Nephron (organoid): ENCODE data around the gene WDR5.
"Not testable (repeated sequence)": the region's sequence is repeated elsewhere in the genome, so short reads cannot be mapped to it uniquely, and the experiment has no call there.

Source experiments
- H3K27ac Mint-ChIP-seq, 3 experiments: 2 replicates each; pipeline ENCODE4 v1.8.0; 2020; ENCODE audit warnings: mixed read lengths in 3 of 3, mild to moderate bottlenecking in 2 of 3, moderate library complexity in 1 of 3
- H3K27me3 Mint-ChIP-seq: 2 replicates; pipeline ENCODE4 v1.8.0; 2021; ENCODE audit warnings: low read depth, mild to moderate bottlenecking, moderate library complexity, mixed read lengths
- H3K36me3 Mint-ChIP-seq: 2 replicates; pipeline ENCODE4 v1.8.0; 2020; ENCODE audit warnings: low read depth, mixed read lengths
- H3K4me1 Mint-ChIP-seq: 2 replicates; pipeline ENCODE4 v1.8.0; 2020; ENCODE audit warnings: mixed read lengths
- H3K4me3 Mint-ChIP-seq, 3 experiments: 2 replicates each; pipeline ENCODE4 v1.8.0; 2020; ENCODE audit warnings: mild to moderate bottlenecking in 3 of 3, mixed read lengths in 3 of 3, moderate library complexity in 2 of 3
- H3K9me3 Mint-ChIP-seq: 2 replicates; pipeline ENCODE4 v1.8.0; 2020; ENCODE audit warnings: mixed read lengths
- TF ChIP-seq, protein P1 (sequence below), 3 experiments: fragments of 200-600 bp; sonication (generic); IDR thresholded peaks; one replicate each; pipeline ENCODE4 v1.5.0; 2021; ENCODE audit warnings: antibody characterized with exemption in 3 of 3; ENCODE audit not compliant: unreplicated experiment in 3 of 3

WDR5 gene

GRCh38 chr9:134101623-134102149 is 34.2 kb upstream of the WDR5 start:
- H3K27ac Mint-ChIP-seq, result no peak overlapping the region
- H3K36me3 Mint-ChIP-seq, result no peaks in the 10 kb centered on the region
- H3K4me1 Mint-ChIP-seq, result no peaks in the 10 kb centered on the region
- H3K4me3 Mint-ChIP-seq, result no peak overlapping the region
- H3K27me3 Mint-ChIP-seq, result peaks cover 29% of the 10 kb centered on the region
- peaks cover 13% of the 10 kb centered on the region for H3K9me3 Mint-ChIP-seq
- TF ChIP-seq, protein P1, sequence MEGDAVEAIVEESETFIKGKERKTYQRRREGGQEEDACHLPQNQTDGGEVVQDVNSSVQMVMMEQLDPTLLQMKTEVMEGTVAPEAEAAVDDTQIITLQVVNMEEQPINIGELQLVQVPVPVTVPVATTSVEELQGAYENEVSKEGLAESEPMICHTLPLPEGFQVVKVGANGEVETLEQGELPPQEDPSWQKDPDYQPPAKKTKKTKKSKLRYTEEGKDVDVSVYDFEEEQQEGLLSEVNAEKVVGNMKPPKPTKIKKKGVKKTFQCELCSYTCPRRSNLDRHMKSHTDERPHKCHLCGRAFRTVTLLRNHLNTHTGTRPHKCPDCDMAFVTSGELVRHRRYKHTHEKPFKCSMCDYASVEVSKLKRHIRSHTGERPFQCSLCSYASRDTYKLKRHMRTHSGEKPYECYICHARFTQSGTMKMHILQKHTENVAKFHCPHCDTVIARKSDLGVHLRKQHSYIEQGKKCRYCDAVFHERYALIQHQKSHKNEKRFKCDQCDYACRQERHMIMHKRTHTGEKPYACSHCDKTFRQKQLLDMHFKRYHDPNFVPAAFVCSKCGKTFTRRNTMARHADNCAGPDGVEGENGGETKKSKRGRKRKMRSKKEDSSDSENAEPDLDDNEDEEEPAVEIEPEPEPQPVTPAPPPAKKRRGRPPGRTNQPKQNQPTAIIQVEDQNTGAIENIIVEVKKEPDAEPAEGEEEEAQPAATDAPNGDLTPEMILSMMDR (IDR thresholded peaks at IDR 0.05; ENCODE audit: unreplicated experiment in 3 of 3), result no peak

DNA sequence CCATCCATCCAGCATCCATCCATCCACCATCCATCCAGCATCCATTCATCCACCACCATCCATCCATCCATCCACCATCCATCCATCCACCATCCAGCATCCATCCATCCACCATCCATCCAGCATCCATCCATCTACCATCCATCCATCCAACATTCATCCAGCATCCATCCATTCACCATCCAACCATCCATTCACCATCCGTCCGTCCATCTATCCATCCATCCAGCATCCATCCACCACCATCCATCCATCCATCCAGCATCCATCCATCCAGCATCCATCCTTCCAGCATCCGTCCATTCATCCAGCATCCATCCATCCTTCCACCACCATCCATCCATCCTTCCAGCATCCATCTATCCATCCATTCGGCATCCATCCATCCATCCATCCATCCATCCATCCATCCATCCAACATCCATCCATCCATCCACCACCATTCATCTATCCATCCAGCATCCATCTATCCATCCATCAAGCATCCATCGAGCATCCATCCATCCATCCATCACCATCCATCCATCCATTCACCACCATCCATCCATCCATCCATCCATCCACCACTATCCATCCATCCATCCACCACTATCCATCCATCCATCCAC is 32.4 kb upstream of the WDR5 start:
- Mint-ChIP-seq H3K27me3 (peaks cover 29% of the 10 kb centered on the region), H3K4me3 (no peak overlapping the region), H3K36me3 (no peaks in the 10 kb centered on the region), H3K4me1 (no peaks in the 10 kb centered on the region), H3K9me3 (peaks cover 13% of the 10 kb centered on the region), H3K27ac (no peak overlapping the region)
- TF ChIP-seq, protein P1 (IDR thresholded peaks at IDR 0.05; ENCODE audit: unreplicated experiment in 3 of 3), result no peak

DNA sequence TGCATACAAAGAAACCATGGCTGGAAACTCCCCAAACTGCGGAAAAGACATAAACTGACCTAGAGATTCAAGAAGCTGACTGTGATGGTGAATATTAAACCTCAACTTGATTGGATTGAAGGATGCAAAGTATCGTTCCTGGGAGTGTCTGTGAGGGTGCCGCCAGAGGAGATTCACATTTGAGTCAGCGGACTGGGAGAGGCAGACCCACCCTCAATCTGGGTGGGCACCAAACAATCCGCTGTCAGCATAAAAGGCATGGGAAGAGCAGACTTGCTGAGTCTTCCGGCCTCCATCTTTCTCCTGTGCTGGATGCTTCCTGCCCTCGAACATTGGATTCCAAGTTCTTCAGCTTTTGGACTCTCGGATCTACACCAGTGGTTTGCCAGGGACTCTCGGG is 24.8 kb upstream of the WDR5 start:
- H3K4me1 Mint-ChIP-seq, result no peaks in the 10 kb centered on the region
- H3K36me3 Mint-ChIP-seq, result no peaks in the 10 kb centered on the region
- no peak overlapping the region for H3K27ac Mint-ChIP-seq
- TF ChIP-seq, protein P1 (IDR thresholded peaks at IDR 0.05; ENCODE audit: unreplicated experiment in 3 of 3), result no peak
- no peaks in the 10 kb centered on the region for H3K9me3 Mint-ChIP-seq
- peaks cover 3% of the 10 kb centered on the region for H3K27me3 Mint-ChIP-seq
- H3K4me3 Mint-ChIP-seq, result no peak overlapping the region

DNA sequence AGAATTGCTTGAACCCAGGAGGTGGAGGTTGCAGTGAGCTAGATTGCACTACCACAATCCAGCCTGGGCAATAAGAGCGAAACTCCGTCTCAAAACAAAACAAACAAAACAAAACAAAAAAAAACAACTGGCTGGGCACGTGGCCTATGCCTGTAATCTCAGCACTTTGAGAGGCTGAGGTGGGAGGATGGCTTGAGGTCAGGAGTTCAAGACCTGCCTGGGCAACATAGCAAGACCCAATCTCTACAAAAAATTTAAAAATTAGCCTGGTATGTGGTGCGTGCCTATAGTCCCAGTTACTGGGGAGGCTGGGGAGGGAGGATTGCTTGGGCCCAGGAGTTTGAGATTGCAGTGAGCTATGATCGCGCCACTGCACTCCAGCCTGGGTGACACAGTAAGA is 23.3 kb upstream of the WDR5 start:
- TF ChIP-seq, protein P1 (IDR thresholded peaks at IDR 0.05; ENCODE audit: unreplicated experiment in 3 of 3), result no peak
- no peaks in the 10 kb centered on the region for H3K36me3 Mint-ChIP-seq
- H3K27me3 Mint-ChIP-seq, result peaks cover 3% of the 10 kb centered on the region
- no peaks in the 10 kb centered on the region for H3K4me1 Mint-ChIP-seq
- H3K27ac Mint-ChIP-seq, result no peak overlapping the region
- H3K9me3 Mint-ChIP-seq, result no peaks in the 10 kb centered on the region
- no peak overlapping the region for H3K4me3 Mint-ChIP-seq

GRCh38 chr9:134118972-134119371 is 16.9 kb upstream of the WDR5 start:
- not testable (repeated sequence) for H3K4me1 Mint-ChIP-seq, H3K27me3 Mint-ChIP-seq, H3K9me3 Mint-ChIP-seq, H3K4me3 Mint-ChIP-seq, H3K36me3 Mint-ChIP-seq, H3K27ac Mint-ChIP-seq

- no peaks in the 10 kb centered on the region for H3K36me3 Mint-ChIP-seq
- no peaks in the 10 kb centered on the region for H3K9me3 Mint-ChIP-seq
- peaks cover 10% of the 10 kb centered on the region for H3K4me1 Mint-ChIP-seq
- no peak overlapping the region for H3K4me3 Mint-ChIP-seq
- H3K27me3 Mint-ChIP-seq, result peaks cover 3% of the 10 kb centered on the region
- no peak overlapping the region for H3K27ac Mint-ChIP-seq
- TF ChIP-seq, protein P1 (IDR thresholded peaks at IDR 0.05; ENCODE audit: unreplicated experiment in 3 of 3), result no peak
Observed at GRCh38 chr9:134123764-134124128, 12.1 kb upstream of the WDR5 start.
